Retinal pigment epithelial cell (primary cell): ENCODE results near the gene LMOD1.

ENCODE experiments used
- DNase-seq: peaks from one replicate; pipeline ENCODE4 v3.0.0-alpha.2; 2010; ENCODE audit warnings: low read depth
- H3K4me3 ChIP-seq: 2 replicates; pipeline ENCODE4 v1.5.1; 2011; ENCODE audit warnings: mild to moderate bottlenecking, low read length, control low read depth, moderate library complexity
- TF ChIP-seq, protein P1 (sequence below): conservative IDR thresholded peaks from 2 replicates; pipeline ENCODE4 v1.5.1; 2011; ENCODE audit warnings: low read depth, low read length, control low read depth, inconsistent platforms

Gene LMOD1

DNA sequence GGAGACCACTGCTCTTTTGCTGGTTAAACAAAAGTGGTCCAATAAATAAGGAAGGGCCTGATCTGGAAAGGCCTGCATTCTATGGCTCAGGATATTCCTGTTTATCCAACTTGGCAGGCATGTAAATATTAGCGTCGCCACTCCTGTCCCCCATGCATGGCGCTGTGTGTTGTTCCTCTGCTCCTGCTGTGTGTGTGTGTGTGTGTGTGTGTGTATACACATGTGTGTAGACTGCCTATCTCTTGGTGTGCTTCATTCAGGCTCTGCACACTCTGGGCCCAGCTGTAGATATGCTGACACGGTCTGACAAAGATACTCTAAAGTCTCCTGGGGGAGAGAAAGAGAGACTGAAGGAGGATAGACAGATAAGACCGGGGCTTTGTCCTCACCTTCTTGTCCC, 6.8 kb downstream of the LMOD1 start:
- no peak overlapping the region for H3K4me3 ChIP-seq
- no peak for DNase-seq
- TF ChIP-seq, protein P1, sequence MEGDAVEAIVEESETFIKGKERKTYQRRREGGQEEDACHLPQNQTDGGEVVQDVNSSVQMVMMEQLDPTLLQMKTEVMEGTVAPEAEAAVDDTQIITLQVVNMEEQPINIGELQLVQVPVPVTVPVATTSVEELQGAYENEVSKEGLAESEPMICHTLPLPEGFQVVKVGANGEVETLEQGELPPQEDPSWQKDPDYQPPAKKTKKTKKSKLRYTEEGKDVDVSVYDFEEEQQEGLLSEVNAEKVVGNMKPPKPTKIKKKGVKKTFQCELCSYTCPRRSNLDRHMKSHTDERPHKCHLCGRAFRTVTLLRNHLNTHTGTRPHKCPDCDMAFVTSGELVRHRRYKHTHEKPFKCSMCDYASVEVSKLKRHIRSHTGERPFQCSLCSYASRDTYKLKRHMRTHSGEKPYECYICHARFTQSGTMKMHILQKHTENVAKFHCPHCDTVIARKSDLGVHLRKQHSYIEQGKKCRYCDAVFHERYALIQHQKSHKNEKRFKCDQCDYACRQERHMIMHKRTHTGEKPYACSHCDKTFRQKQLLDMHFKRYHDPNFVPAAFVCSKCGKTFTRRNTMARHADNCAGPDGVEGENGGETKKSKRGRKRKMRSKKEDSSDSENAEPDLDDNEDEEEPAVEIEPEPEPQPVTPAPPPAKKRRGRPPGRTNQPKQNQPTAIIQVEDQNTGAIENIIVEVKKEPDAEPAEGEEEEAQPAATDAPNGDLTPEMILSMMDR: no peak

DNA sequence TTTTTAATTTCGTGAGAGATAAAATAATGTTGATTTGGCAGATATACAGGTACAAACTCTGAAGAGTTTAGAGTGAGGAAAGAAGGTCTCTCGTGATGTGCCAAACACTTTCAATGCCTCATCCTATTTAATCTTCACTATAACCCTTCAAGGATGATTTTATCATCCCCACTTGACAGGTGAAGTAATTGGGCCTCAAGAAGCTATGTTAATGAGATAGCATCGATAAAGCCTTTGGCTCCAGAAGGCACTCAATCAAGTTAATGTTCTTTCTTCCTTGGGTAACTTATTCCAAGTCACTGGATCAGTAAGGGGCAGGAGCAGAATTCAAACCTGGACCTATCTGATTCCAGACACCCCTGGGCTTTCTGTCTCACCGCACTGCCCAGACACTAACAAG, 7.2 kb downstream of the LMOD1 start:
- DNase-seq: no peak
- no peak overlapping the region for H3K4me3 ChIP-seq
- TF ChIP-seq, protein P1: no peak

DNA sequence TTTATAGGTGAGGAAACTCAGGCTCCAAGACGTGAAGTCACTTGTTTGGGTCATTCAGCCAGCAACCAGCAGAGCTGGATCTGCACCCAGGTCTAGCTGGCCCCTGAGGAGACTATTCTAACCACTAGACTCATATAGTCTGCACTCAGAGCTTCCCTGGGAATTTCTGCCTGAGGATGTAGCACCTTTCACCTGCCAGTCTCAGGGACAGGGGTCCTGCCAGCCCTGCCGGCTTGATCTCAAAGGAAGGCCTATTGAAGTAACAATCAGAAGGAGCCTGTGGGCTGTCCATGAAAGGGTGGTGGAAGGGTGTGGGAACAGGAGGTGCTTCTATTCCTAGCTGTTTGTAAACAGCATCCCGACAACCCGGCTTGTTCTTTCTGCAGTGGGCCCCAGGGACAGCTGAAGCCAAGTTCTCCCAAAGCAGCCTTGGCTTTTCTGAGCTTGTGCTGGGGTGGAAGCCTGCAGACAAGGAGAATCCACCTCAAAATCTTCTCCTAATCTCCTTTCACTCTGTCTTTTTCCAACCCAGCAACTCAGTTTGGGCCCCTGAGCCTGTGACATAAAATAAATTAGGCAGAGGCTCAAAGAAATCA, 7.8 kb downstream of the LMOD1 start:
- TF ChIP-seq, protein P1: no peak
- DNase-seq: no peak
- no peak overlapping the region for H3K4me3 ChIP-seq

DNA sequence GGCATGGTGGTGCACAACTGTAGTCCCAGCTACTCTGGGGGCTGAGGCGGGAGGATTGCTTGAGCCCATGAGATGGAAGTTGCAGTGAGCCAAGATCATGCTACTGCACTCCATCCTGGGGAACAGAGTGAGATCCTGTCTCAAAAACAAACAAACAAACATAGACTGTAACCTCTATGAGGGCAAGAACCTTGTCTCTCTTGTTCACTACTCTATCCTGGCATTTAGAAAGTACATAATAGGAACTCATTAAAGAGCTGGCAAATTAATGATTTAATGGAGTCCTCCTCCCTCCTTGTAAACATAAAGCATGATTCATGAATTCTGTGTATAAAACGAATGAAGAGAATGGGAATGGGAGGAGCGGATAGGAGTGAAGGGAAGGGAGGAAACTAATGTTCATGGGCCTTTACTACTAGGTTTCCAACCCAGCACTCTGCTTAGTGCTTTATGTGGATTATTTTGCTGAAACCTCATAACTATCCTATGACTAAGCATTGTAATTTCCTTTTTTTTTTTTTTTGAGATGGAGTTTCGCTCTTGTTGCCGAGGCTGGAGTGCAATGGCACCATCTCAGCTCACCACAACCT, 8.6 kb downstream of the LMOD1 start:
- TF ChIP-seq, protein P1: no peak
- no peak overlapping the region for H3K4me3 ChIP-seq
- DNase-seq: no peak

DNA sequence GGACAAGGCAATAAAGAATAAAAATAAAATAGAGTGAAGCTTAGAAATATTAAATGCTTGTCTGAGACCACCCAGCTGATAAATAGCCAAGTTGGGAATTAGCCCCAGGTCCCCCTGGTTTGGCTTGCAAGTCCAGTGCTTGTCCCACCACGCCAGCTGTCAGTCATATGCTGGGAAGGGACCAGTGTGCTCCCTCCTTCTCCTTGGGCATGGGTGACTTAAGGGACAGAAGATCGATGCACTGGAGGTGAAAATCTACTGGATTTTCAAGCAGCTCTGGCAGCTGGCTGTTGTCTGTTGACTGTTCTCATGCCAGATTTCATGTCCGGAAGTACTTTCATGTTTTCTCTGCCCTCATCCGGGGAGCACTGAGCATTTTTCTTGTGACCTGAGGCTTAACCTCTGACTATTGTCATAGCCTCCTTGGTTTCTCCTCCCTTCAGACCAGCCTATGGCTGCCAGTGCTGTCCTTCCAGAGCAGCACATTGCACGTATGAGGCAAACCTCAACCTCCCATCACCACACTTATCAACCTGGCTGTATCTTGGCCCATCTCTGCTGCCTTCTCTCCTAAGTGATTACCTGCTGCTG, 12.4 kb downstream of the LMOD1 start:
- TF ChIP-seq, protein P1: no peak
- DNase-seq: no peak
- H3K4me3 ChIP-seq: no peak overlapping the region

DNA sequence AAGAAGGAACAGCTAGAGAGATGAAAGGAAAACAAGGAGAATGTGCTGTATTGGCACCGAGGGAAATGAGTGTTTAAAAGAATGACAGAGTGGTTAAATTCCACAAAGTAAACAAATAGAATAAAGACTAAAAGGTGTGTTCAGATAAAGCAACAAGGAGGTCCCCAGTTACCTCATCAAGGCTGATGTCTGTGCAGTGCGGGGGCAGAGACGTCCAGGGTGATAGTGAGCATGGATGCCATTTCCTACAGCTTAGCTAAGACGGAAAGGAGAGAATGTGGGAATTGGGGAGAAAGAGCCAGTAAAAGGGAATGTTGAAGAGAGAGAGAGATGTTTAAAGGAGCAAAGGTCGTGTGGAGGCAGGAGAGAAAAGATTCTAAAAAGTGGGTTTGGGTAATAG, 15.5 kb downstream of the LMOD1 start:
- no peak for DNase-seq
- TF ChIP-seq, protein P1: no peak
- H3K4me3 ChIP-seq: no peak overlapping the region

DNA sequence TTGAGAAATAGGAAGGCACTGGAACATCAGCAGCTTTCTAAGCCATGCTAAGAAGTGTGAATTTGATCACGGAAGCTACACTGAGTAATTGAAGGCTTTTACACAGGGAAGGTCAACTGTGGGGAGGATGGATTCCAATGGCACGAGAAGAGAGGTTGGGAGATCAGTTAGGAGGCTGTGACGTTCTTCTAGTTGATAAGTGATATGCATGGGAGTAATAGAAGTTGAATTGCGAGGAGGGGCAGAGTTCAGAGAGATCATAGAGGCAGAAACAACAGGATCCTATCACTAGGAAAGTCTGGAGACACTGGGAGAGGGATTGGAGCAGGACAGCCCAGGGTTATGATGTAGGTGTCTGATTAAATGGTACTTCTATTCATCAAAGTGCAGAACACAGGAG, 16.2 kb downstream of the LMOD1 start:
- TF ChIP-seq, protein P1: no peak
- no peak overlapping the region for H3K4me3 ChIP-seq
- no peak for DNase-seq
